Mammary epithelial cell (primary cell): ENCODE results near the gene RIC1.

ENCODE experiments used
- CTCF ChIP-seq, 2 donors: IDR thresholded peaks in 1 of 2; conservative IDR thresholded peaks in 1 of 2; 2 replicates each; pipeline ENCODE4 v1.5.1; 2011 to 2012; ENCODE audit warnings: inconsistent platforms in 2 of 2, low read length in 2 of 2, mild to moderate bottlenecking in 2 of 2, control low read depth in 1 of 2, low read depth in 1 of 2; ENCODE audit not compliant: insufficient read depth in 1 of 2; ENCODE audit errors: extremely low read depth in 1 of 2
- EZH2 ChIP-seq: IDR thresholded peaks from 2 replicates; pipeline ENCODE4 v1.6.1; 2012; ENCODE audit warnings: low read length, inconsistent platforms, borderline replicate concordance

- TF ChIP-seq CTCF (conservative IDR thresholded peaks at IDR 0.05 in 1 of 2, IDR thresholded peaks at IDR 0.05 in 1 of 2; ENCODE audit: extremely low read depth in 1 of 2, insufficient read depth in 1 of 2, low read depth in 1 of 2, low read length in 2 of 2) (no peak), EZH2 (no peak)
These were observed 172.8 kb downstream of the RIC1 start for GRCh38 chr9:5801739-5802113.
